B cell (primary cell): ENCODE results near the gene MDP1.
"Not testable (repeated sequence)": the region's sequence is repeated elsewhere in the genome, so short reads cannot be mapped to it uniquely, and the experiment has no call there.

Experiments used
- EZH2 ChIP-seq: IDR thresholded peaks from 2 replicates; pipeline ENCODE4 v1.6.1; 2012; ENCODE audit warnings: borderline replicate concordance, low read depth, mild to moderate bottlenecking, moderate library complexity, low read length; ENCODE audit not compliant: insufficient read depth, poor library complexity, severe bottlenecking
- TF ChIP-seq, protein P1 (sequence below): fragments of 200-600 bp; IDR thresholded peaks from one replicate; pipeline ENCODE4 v1.8.0; 2022; ENCODE audit warnings: antibody characterized with exemption, mild to moderate bottlenecking

DNA sequence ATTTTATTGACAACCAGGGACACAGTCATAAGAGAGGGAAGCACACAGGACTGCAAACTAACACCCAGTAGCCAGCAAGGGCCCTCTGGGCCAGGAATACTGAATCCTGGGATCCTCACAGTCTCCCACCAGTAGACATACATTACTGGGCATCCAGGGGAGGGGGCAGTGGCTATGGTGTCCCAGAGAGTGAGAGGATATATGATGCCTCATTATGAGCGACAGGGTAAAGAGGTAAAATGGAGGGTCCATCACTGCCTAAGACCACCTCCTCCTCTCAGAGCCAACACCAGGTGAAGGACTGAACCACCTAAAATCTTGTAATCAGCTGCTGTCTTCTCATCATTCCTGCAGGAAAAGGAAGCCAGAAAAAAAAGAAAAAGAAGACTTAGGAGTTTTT is 1.0 kb upstream of the MDP1 start:
- TF ChIP-seq, protein P1, sequence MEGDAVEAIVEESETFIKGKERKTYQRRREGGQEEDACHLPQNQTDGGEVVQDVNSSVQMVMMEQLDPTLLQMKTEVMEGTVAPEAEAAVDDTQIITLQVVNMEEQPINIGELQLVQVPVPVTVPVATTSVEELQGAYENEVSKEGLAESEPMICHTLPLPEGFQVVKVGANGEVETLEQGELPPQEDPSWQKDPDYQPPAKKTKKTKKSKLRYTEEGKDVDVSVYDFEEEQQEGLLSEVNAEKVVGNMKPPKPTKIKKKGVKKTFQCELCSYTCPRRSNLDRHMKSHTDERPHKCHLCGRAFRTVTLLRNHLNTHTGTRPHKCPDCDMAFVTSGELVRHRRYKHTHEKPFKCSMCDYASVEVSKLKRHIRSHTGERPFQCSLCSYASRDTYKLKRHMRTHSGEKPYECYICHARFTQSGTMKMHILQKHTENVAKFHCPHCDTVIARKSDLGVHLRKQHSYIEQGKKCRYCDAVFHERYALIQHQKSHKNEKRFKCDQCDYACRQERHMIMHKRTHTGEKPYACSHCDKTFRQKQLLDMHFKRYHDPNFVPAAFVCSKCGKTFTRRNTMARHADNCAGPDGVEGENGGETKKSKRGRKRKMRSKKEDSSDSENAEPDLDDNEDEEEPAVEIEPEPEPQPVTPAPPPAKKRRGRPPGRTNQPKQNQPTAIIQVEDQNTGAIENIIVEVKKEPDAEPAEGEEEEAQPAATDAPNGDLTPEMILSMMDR, result not testable (repeated sequence)
- TF ChIP-seq EZH2, result not testable (repeated sequence)
